ENCODE measurements around the gene C4orf54. TPM values are rescaled to one million over a fixed set of nuclear protein-coding genes. Genes with fewer than 3 reads are reported as not detected.

Gene C4orf54
- total RNA-seq, 1 donor from 2014 or later, result not detected

- no peak for TF ChIP-seq CTCF (IDR thresholded peaks at IDR 0.05)
- ATAC-seq (no peak), DNase-seq (no peak)
- intact Hi-C loops (cut with DNase I), result no loop called here
- Histone ChIP-seq H3K9me3 (no peaks in the 10 kb centered on the region), H3K4me3 (no peak overlapping the region), H3K27ac (no peak overlapping the region), H3K36me3 (no peaks in the 10 kb centered on the region), H3K4me1 (no peaks in the 10 kb centered on the region), H3K27me3 (ENCODE audit: low read depth) (no peaks in the 10 kb centered on the region)
These were observed 43.1 kb downstream of the C4orf54 start for GRCh38 chr4:99614491-99614890.

- no peaks in the 10 kb centered on the region for H3K36me3 ChIP-seq
- no peak for TF ChIP-seq CTCF (IDR thresholded peaks at IDR 0.05)
- ATAC-seq, result no peak
- no peaks in the 10 kb centered on the region for H3K27me3 ChIP-seq (ENCODE audit: low read depth)
- no peak overlapping the region for H3K27ac ChIP-seq
- H3K4me3 ChIP-seq, result no peak overlapping the region
- DNase-seq, result no peak
- no peaks in the 10 kb centered on the region for H3K9me3 ChIP-seq
- no peaks in the 10 kb centered on the region for H3K4me1 ChIP-seq
- intact Hi-C loops (cut with DNase I), result no loop called here
These were observed 44.9 kb downstream of the C4orf54 start for GRCh38 chr4:99612704-99613103.

GRCh38 chr4:99612281-99612680, 45.3 kb downstream of the C4orf54 start:
- no peak overlapping the region for H3K27ac ChIP-seq
- intact Hi-C loops (cut with DNase I), result no loop called here

GRCh38 chr4:99610605-99611175, 46.9 kb downstream of the C4orf54 start:
- no peaks in the 10 kb centered on the region for H3K9me3 ChIP-seq
- ATAC-seq (no peak), DNase-seq (no peak)
- no peak for TF ChIP-seq CTCF (IDR thresholded peaks at IDR 0.05)
- H3K4me3 ChIP-seq, result no peak overlapping the region
- no peaks in the 10 kb centered on the region for H3K4me1 ChIP-seq
- intact Hi-C loops (cut with DNase I), result no loop called here
- H3K27ac ChIP-seq, result no peak overlapping the region
- no peaks in the 10 kb centered on the region for H3K36me3 ChIP-seq
- no peaks in the 10 kb centered on the region for H3K27me3 ChIP-seq (ENCODE audit: low read depth)

More at GRCh38 chr4:99612281-99612680, 45.3 kb downstream of the C4orf54 start:
- no peak for DNase-seq
- no peak for ATAC-seq
- H3K4me1 ChIP-seq, result no peaks in the 10 kb centered on the region
- H3K36me3 ChIP-seq, result no peaks in the 10 kb centered on the region
- no peaks in the 10 kb centered on the region for H3K9me3 ChIP-seq
- no peaks in the 10 kb centered on the region for H3K27me3 ChIP-seq (ENCODE audit: low read depth)
- no peak overlapping the region for H3K4me3 ChIP-seq
- TF ChIP-seq CTCF (IDR thresholded peaks at IDR 0.05), result no peak

- DNase-seq (no peak), ATAC-seq (no peak)
- Histone ChIP-seq H3K36me3 (no peaks in the 10 kb centered on the region), H3K4me3 (no peak overlapping the region), H3K9me3 (no peaks in the 10 kb centered on the region), H3K27me3 (ENCODE audit: low read depth) (no peaks in the 10 kb centered on the region), H3K4me1 (no peaks in the 10 kb centered on the region), H3K27ac (no peak overlapping the region)
- intact Hi-C loops (cut with DNase I), result no loop called here
- no peak for TF ChIP-seq CTCF (IDR thresholded peaks at IDR 0.05)
These were observed 49.2 kb downstream of the C4orf54 start for GRCh38 chr4:99608417-99608816.

Other genes with a start within 250 kb of the C4orf54 start
- gene ADH7, start 222.5 kb downstream of the C4orf54 start, total RNA-seq, result 0.47 TPM
- gene C4orf17, start 146.8 kb downstream of the C4orf54 start, total RNA-seq, result not detected
- gene TRMT10A, start 93.8 kb downstream of the C4orf54 start, total RNA-seq, result 3.7 TPM
- gene MTTP, start 83.0 kb downstream of the C4orf54 start, total RNA-seq, result 0.15 TPM
- 15.1 TPM for gene DAPP1, start 159.0 kb upstream of the C4orf54 start, total RNA-seq
- 47.7 TPM for gene LAMTOR3, start 236.6 kb upstream of the C4orf54 start, total RNA-seq

Data from lower lobe of right lung (tissue), 2 donors.